Fibroblast of villous mesenchyme (primary cell): Measurements from ENCODE around the gene CRABP2. TPM values are rescaled to one million over a fixed set of nuclear protein-coding genes. Genes with fewer than 3 reads are reported as not detected.

Source experiments
- DNase-seq: peaks from one replicate; pipeline ENCODE4 v3.0.0-alpha.2; 2010; ENCODE audit warnings: low read depth
- H3K4me3 ChIP-seq: 2 replicates; pipeline ENCODE4 v1.5.1; 2011; ENCODE audit warnings: low read depth, mild to moderate bottlenecking, low read length
- CTCF ChIP-seq: IDR thresholded peaks from 2 replicates; pipeline ENCODE4 v1.5.1; 2012; ENCODE audit warnings: low read depth, mild to moderate bottlenecking, low read length; ENCODE audit not compliant: insufficient read depth
- total RNA-seq: library from RNA; depleted of rRNA; stranded (reverse); fragments of >200 nt; gene quantifications from 2 replicates; pipeline ENCODE4 v1.2.3, GENCODE V29; 2012

CRABP2 gene
- total RNA-seq, 1 donor: 80.7 TPM

GRCh38 chr1:156741481-156741983, 36.1 kb upstream of the CRABP2 start:
- no peak for TF ChIP-seq CTCF
- DNase-seq: no peak
- H3K4me3 ChIP-seq: peak overlapping the region; percentile 23

GRCh38 chr1:156740741-156741480, 35.5 kb upstream of the CRABP2 start, which contains the start of gene MRPL24:
Gene MRPL24 (minus strand): TSS chr1:156741088. CDS start chr1:156738704, 2,384 bp downstream.
- peak; percentile 99 for DNase-seq

GRCh38 chr1:156740237-156740740, 34.9 kb upstream of the CRABP2 start:
- H3K4me3 ChIP-seq: peak overlapping the region; percentile 80
- TF ChIP-seq CTCF: no peak
- no peak for DNase-seq

More at GRCh38 chr1:156740741-156741480, 35.5 kb upstream of the CRABP2 start, which contains the start of gene MRPL24:
- TF ChIP-seq CTCF: no peak
- peak within 1 kb of the TSS; percentile 80 for H3K4me3 ChIP-seq

- no peak overlapping the region for H3K4me3 ChIP-seq
- DNase-seq: no peak
Measured at GRCh38 chr1:156738916-156739315, 33.5 kb upstream of the CRABP2 start.

GRCh38 chr1:156738407-156738806, 33.0 kb upstream of the CRABP2 start:
- TF ChIP-seq CTCF: no peak
- DNase-seq: no peak
- H3K4me3 ChIP-seq: no peak overlapping the region

More at GRCh38 chr1:156738916-156739315, 33.5 kb upstream of the CRABP2 start:
- TF ChIP-seq CTCF: no peak

- TF ChIP-seq CTCF: no peak
- H3K4me3 ChIP-seq: no peak overlapping the region
- DNase-seq: no peak
Measured at GRCh38 chr1:156733989-156734584, 28.7 kb upstream of the CRABP2 start.
